ENCODE results near the gene CHSY1. TPM values are rescaled to one million over a fixed set of nuclear protein-coding genes. Genes with fewer than 3 reads are reported as not detected.

Gene CHSY1, protein sequence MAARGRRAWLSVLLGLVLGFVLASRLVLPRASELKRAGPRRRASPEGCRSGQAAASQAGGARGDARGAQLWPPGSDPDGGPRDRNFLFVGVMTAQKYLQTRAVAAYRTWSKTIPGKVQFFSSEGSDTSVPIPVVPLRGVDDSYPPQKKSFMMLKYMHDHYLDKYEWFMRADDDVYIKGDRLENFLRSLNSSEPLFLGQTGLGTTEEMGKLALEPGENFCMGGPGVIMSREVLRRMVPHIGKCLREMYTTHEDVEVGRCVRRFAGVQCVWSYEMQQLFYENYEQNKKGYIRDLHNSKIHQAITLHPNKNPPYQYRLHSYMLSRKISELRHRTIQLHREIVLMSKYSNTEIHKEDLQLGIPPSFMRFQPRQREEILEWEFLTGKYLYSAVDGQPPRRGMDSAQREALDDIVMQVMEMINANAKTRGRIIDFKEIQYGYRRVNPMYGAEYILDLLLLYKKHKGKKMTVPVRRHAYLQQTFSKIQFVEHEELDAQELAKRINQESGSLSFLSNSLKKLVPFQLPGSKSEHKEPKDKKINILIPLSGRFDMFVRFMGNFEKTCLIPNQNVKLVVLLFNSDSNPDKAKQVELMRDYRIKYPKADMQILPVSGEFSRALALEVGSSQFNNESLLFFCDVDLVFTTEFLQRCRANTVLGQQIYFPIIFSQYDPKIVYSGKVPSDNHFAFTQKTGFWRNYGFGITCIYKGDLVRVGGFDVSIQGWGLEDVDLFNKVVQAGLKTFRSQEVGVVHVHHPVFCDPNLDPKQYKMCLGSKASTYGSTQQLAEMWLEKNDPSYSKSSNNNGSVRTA
- polyA plus RNA-seq (2012; ENCODE audit: insufficient read length, low read depth), result 51.3 TPM

DNA sequence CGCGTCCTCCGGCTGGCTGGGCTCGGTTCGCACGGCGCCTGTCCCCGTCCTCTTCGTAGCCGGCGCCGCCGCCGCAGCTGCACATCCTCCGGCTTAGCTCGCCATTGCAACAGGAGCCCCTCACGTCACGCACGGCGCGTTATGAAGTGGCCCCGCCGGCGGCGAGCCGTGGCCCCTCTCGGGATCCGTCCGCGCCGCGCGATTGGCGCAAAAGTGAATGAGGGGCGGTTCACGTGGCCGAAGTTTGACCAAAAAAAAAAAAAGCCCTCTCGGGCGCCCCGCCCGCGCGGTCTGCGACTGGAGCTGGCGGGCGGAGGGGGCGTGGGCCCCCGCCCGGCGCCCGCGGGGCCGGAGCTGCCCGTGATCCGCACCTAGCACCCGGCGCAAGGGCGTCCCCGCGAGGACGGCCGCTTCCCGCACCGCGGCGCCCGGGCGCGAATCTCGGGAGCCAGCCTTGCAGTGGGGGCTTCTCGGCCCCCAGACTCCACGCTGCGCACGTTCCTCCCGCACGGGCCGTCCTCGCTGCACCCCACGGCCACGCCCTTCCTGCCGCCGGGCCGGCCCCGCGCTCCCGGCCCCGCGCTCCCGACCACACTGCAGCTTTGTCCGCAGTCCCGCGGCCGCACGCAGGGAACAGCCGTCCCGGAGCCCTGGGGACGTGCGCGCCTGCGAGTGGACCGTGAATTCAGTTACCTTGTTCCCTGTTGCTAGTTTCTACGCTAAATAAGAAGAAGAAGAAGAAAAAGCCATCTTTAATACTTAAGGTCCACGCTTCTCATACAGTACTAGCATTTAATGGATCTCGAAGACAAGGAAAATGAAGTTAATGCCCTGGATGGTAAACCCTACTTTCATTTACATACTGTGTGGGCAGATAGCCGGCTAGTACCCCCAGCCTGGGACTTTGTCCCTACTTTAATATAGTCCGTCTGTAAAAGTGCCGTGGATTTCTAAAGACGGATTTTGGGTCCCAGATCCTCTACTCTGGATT, at the start of gene CHSY1:
Gene CHSY1 (minus strand): TSS at position 219 of the 991 bp plus-strand sequence. CDS start 592 bp downstream, outside the sequence.
- peak; percentile 80 for TF ChIP-seq POLR2AphosphoS5 (IDR thresholded peaks at IDR 0.05; ENCODE audit: low read depth, low read length)
- TF ChIP-seq FOXP2 (optimal IDR thresholded peaks at IDR 0.05; ENCODE audit: borderline replicate concordance, extremely low read depth, extremely low read length, insufficient read depth), result peak; percentile 87
- TF ChIP-seq, protein P1, sequence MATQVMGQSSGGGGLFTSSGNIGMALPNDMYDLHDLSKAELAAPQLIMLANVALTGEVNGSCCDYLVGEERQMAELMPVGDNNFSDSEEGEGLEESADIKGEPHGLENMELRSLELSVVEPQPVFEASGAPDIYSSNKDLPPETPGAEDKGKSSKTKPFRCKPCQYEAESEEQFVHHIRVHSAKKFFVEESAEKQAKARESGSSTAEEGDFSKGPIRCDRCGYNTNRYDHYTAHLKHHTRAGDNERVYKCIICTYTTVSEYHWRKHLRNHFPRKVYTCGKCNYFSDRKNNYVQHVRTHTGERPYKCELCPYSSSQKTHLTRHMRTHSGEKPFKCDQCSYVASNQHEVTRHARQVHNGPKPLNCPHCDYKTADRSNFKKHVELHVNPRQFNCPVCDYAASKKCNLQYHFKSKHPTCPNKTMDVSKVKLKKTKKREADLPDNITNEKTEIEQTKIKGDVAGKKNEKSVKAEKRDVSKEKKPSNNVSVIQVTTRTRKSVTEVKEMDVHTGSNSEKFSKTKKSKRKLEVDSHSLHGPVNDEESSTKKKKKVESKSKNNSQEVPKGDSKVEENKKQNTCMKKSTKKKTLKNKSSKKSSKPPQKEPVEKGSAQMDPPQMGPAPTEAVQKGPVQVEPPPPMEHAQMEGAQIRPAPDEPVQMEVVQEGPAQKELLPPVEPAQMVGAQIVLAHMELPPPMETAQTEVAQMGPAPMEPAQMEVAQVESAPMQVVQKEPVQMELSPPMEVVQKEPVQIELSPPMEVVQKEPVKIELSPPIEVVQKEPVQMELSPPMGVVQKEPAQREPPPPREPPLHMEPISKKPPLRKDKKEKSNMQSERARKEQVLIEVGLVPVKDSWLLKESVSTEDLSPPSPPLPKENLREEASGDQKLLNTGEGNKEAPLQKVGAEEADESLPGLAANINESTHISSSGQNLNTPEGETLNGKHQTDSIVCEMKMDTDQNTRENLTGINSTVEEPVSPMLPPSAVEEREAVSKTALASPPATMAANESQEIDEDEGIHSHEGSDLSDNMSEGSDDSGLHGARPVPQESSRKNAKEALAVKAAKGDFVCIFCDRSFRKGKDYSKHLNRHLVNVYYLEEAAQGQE (IDR thresholded peaks at IDR 0.05; ENCODE audit: insufficient read depth in 1 of 2, low read depth in 2 of 2, low read length in 2 of 2), result peak in 1 of 2 experiments; percentile 34; a peak in 1 of 4 replicates
- peak; percentile 77; the same call in 1 of the 2 replicates for TF ChIP-seq TAF1 (IDR thresholded peaks at IDR 0.05; ENCODE audit: borderline replicate concordance, insufficient read depth, low read length)
- TF ChIP-seq SIN3A (IDR thresholded peaks at IDR 0.05; ENCODE audit: borderline replicate concordance, insufficient read depth, low read length), result no peak

DNA sequence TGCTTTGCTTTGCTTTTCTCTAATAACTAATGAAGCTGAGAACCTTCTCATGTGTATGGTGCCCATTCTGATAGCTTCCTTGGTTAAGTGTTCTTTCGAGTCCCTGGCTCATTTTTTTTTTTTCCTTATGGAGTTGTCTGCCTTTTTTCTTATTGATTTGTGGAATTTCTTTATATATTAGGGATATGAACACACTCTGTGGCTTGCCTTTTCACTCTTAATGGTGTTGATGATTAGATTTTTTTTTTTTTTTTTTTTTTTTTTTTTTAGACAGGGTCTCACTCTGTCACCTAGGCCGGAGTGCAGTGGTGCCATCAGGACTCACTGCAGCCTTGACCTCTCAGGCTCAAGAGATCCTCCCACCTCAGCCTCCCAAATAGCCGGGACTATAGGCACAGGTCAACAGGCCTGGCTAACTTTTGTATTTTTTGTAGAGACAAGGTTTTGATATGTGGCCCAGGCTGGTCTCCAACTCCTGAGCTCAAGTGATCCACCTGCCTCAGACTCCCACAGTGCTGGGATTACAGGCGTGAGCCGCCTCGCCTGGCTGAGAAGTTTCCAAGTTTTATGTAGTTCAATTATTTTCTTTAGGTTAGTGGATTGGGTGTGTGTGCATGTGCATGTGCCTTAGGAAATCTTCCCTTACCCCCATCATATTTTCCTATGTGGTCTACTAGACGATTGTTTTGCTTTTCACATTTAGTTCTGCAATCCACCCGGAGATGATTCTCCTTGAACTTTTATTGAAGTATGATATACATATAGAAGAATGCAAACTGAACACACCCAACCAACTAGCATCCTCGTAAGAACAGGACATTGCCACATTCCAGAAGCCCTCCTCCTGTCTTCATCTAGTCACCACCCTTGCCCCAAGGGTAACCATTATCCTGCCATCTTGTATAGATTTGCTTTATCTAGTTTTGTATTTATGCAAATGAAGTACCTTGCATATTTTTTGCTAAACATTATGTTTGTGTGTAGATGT, 44.9 kb upstream of the CHSY1 start:
- TF ChIP-seq SIN3A (IDR thresholded peaks at IDR 0.05; ENCODE audit: borderline replicate concordance, insufficient read depth, low read length), result no peak
- TF ChIP-seq POLR2AphosphoS5 (IDR thresholded peaks at IDR 0.05; ENCODE audit: low read depth, low read length), result no peak
- TF ChIP-seq, protein P1 (IDR thresholded peaks at IDR 0.05; ENCODE audit: insufficient read depth in 1 of 2, low read depth in 2 of 2, low read length in 2 of 2), result no peak
- TF ChIP-seq TAF1 (IDR thresholded peaks at IDR 0.05; ENCODE audit: borderline replicate concordance, insufficient read depth, low read length), result no peak
- TF ChIP-seq FOXP2 (optimal IDR thresholded peaks at IDR 0.05; ENCODE audit: borderline replicate concordance, extremely low read depth, extremely low read length, insufficient read depth), result no peak

DNA sequence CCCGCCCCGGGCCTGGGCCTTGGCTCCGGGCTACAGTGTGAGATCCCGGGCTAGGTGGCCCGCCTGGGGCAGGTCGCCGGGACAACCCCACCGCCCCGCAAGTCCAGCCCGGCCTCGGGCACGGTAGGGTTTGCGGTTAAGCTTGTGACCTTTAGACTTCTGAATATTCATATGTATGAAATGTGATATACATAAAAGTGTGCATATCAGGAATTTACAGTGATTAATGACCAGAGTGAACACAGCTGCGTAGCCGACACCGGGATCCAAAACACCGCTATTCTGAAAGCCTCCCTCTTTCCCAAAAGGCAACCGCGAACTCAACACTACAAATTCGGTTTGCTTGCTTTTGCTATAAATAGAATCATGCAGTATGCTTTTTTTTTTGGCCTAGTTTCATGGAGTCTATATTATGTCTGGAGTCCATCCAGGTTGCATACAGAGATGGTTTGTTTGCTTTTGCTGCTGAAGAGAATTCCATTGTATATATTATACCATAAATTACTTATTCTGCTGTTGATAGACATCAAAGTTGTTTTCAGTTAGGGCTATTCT, 43.8 kb upstream of the CHSY1 start:
- TF ChIP-seq FOXP2 (optimal IDR thresholded peaks at IDR 0.05; ENCODE audit: borderline replicate concordance, extremely low read depth, extremely low read length, insufficient read depth) (no peak), TAF1 (IDR thresholded peaks at IDR 0.05; ENCODE audit: borderline replicate concordance, insufficient read depth, low read length) (no peak), POLR2AphosphoS5 (IDR thresholded peaks at IDR 0.05; ENCODE audit: low read depth, low read length) (no peak)
- TF ChIP-seq, protein P1 (IDR thresholded peaks at IDR 0.05; ENCODE audit: insufficient read depth in 1 of 2, low read depth in 2 of 2, low read length in 2 of 2), result no peak

All from PFSK-1 (cell line).